Epithelial cell of esophagus (primary cell): ENCODE data around the gene TENM4.

Experiments used
- DNase-seq: peaks from one replicate; pipeline ENCODE4 v3.0.0; 2010; ENCODE audit warnings: low read depth
- H3K4me3 ChIP-seq: 2 replicates; pipeline ENCODE4 v1.5.1; 2011; ENCODE audit warnings: mild to moderate bottlenecking, low read length, control low read depth
- TF ChIP-seq, protein P1 (sequence below): IDR thresholded peaks from 2 replicates; pipeline ENCODE4 v1.5.1; 2011; ENCODE audit warnings: low read depth, mild to moderate bottlenecking, low read length, control low read depth, inconsistent platforms; ENCODE audit not compliant: insufficient read depth; ENCODE audit errors: missing control alignments

TENM4 gene

DNA sequence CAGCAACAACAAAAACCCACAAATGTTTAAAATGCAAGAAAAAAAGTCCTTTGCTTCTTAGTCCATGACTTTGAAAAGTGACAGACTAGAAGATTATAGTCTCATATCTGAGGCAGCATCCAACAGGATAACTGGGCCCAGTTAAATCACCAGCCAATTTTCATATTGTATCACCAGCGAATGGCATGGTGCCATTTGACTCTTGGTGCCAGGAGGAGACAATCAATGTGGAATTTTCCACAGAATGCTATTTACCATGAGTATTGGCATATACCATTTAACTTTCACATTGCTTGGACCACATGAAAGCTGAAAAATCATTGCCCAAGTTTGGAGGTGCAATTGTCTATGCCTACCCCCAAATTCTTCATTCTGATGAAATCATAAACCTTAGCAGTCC lies 255.5 kb downstream of the TENM4 start:
- DNase-seq = no peak
- no peak overlapping the region for H3K4me3 ChIP-seq
- TF ChIP-seq, protein P1, sequence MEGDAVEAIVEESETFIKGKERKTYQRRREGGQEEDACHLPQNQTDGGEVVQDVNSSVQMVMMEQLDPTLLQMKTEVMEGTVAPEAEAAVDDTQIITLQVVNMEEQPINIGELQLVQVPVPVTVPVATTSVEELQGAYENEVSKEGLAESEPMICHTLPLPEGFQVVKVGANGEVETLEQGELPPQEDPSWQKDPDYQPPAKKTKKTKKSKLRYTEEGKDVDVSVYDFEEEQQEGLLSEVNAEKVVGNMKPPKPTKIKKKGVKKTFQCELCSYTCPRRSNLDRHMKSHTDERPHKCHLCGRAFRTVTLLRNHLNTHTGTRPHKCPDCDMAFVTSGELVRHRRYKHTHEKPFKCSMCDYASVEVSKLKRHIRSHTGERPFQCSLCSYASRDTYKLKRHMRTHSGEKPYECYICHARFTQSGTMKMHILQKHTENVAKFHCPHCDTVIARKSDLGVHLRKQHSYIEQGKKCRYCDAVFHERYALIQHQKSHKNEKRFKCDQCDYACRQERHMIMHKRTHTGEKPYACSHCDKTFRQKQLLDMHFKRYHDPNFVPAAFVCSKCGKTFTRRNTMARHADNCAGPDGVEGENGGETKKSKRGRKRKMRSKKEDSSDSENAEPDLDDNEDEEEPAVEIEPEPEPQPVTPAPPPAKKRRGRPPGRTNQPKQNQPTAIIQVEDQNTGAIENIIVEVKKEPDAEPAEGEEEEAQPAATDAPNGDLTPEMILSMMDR = no peak

DNA sequence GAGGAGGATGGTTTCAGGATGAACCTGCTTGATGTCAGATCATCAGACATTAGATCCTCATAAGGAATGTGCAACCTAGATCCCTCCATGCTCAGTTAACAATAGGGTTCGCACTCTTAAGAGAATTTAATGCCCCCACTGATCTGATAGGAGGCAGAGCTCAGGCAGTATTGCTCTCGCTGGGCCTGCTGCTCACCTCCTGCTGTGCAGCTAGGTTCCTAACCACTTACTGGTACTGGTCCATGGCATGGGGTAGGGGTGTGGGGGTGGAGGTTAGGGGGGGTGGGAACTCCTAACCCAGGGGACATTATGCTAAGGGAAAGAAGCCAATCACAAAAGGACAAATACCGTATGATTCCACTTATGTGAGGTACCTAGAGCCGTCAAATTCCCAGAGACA lies 256.5 kb downstream of the TENM4 start:
- H3K4me3 ChIP-seq = no peak overlapping the region
- DNase-seq = no peak

DNA sequence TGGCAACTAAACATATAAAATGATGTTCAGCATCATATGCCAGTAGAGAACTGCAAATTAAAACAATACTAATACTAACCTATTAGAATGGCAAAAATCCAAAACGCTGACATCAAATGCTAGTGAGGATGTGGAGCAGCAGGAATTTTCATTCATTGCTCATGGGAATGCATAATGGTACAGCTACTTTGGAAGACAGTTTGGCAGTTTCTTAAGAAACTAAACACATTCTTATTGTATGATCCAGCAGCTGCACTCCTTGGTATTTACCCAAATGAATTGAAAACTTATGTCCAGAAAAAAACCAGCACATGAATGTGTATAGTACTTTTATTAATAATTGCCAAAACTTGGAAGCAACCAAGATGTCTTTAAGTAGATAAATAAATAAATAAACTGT lies 258.0 kb downstream of the TENM4 start:
- no peak for DNase-seq
- H3K4me3 ChIP-seq = no peak overlapping the region
- TF ChIP-seq, protein P1 = no peak

More for the DNA sequence above, 256.5 kb downstream of the TENM4 start:
- TF ChIP-seq, protein P1 = no peak

DNA sequence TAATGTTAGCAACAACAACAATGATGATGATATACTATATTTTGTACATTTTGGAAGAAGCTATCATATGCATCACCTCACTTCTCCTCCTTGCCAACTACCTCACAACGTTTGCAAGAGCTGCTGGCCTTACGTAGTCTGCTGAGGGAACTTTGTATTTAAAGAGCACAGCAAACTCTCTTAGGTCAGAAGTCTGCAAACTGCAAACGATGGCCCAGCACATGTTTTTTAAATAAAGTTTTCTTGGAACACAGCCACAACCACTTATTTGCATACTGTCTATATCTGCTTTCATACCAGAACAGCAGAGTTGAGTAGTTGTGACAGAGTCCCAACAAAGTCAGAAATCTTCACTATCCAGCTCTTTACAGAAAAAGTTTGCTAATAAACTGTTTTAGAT lies 261.7 kb downstream of the TENM4 start:
- no peak for DNase-seq
- no peak overlapping the region for H3K4me3 ChIP-seq
- TF ChIP-seq, protein P1 = no peak

DNA sequence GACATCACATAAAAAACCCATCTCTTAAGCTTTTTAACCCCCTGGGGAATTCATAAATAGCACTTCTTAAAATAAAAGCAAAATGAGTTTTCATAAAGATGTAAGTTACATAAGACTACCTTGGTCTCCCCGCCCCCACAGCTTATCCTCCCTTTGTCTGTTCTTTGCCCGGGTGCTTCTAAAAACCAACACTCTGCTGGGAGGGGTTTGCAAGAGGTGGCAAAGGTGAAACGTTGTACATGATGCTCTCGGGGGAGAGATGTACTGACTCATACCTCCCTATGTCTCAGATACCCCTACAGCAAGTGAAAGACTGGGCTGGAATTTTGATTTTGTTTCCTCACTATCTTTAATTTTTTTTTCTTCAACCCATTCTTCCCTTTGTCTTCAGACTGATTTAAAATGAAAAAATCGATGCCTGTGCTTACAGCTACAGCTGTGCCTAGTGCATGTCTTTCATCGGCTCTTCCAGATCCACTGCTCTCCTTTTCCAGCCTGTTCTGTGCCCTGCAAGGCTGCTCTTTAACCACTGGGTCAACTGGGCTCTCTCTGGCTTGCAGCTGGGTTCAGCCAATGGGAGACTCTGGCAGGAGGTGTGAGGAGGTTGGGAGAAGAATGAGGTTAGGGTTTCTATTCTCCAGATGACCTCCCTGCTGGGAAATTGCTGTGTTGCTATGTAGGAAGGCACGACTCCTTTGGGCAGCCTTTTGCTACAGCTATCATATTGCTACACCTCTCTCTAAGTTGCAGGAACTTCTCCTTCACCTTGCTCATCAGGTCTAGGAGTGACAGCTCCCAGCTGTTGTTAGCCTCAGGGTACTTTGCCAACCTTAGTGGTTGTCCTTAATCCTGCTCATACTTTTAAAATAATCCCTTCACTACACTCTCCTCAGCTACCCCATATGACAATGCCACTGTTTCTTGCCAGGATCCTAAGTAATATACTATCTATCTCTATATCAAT lies 266.5 kb downstream of the TENM4 start:
- TF ChIP-seq, protein P1 = no peak
- DNase-seq = peak; percentile 68
- H3K4me3 ChIP-seq = no peak overlapping the region

DNA sequence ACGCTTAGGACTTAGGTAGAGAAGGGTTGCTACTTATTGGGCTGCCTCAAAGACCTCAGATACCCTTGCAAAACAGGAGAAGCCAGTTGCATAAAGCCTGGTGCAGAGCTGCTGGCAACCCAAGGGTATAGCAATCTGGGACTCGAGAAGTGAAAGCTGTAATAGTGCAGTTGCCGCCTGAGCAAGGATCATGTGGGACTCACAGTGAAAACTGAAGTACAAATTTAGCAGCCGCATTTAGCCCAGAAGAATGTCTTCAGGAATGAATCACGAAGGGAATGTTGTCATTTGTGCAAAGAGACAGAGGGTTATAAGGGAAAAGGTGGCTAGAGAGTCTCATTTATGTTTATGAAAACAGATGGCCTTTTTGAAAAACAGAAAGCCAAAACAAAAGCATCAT lies 267.2 kb downstream of the TENM4 start:
- no peak overlapping the region for H3K4me3 ChIP-seq
- DNase-seq = peak; percentile 27
- TF ChIP-seq, protein P1 = no peak
